Esophagus squamous epithelium (tissue), 4 donors: ENCODE data around the gene PVR.

ENCODE experiments used
- CTCF ChIP-seq, 6 experiments: fragments of 450-650 bp in 4 of 6; fragments of 200-600 bp in 2 of 6; sonication (generic) in 2 of 6; IDR thresholded peaks; one replicate each; pipeline ENCODE4 v1.5.1; 2016 to 2019; ENCODE audit warnings: antibody characterized with exemption in 6 of 6, mild to moderate bottlenecking in 4 of 6, moderate library complexity in 4 of 6
- POLR2A ChIP-seq, 4 donors: fragments of 450-650 bp; IDR thresholded peaks; one replicate each; pipeline ENCODE4 v1.6.1; 2017; ENCODE audit warnings: antibody characterized with exemption in 4 of 4, mild to moderate bottlenecking in 4 of 4, moderate library complexity in 3 of 4

DNA sequence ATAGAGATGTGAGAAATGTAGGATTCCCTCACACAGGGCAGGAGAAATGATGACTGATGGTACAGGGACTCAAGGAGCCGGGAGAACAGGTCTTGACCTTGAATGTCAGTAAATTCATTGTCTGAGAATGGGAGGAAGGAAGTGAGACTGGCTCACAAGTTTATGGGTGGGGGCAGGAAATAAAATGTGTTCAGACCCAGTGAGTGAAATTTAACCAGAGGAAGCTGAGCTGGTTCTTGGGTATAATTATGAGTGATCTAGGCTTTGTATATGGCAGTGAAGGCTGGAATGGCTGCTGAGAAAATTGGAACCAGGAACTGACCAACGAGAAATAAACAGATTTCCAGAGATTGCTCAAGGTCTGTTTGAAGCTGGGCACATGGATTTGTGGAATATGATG is 36.7 kb upstream of the PVR start:
- no peak for TF ChIP-seq CTCF (IDR thresholded peaks at IDR 0.05)
- no peak for TF ChIP-seq POLR2A (IDR thresholded peaks at IDR 0.05)
